ENCODE results near the gene NCOA7.

GRCh38 chr6:125846292-125847024 is 55.7 kb downstream of the NCOA7 start:
- TF ChIP-seq POLR2A (IDR thresholded peaks at IDR 0.05) (no peak), CTCF (IDR thresholded peaks at IDR 0.05) (no peak)

Data from heart left ventricle (tissue), 13 donors.